NCI-H524 (cell line): Measurements from ENCODE around the gene KIF2C.
"Not testable (repeated sequence)": the region's sequence is repeated elsewhere in the genome, so short reads cannot be mapped to it uniquely, and the experiment has no call there.

ENCODE experiments used
- DNase-seq, 2 experiments: peaks; one replicate each; lab custom pipeline; 2025; lab: John Stamatoyannopoulos, UW

The KIF2C gene

GRCh38 chr1:44739307-44740178 is at the start of gene KIF2C:
KIF2C (plus strand) TSS chr1:44739837; CDS start chr1:44739933, 96 bp downstream.
- DNase-seq = peak; percentile 85 to 97

- DNase-seq = no peak
Observed at GRCh38 chr1:44693159-44693558, 46.5 kb upstream of the KIF2C start.

GRCh38 chr1:44693900-44694299 is 45.7 kb upstream of the KIF2C start:
- DNase-seq = no peak

GRCh38 chr1:44694863-44695478 is 44.7 kb upstream of the KIF2C start:
- no peak for DNase-seq

- no peak for DNase-seq
Observed at GRCh38 chr1:44695671-44696070, 44.0 kb upstream of the KIF2C start.

- no peak for DNase-seq
Observed at GRCh38 chr1:44696101-44696500, 43.5 kb upstream of the KIF2C start.

- no peak for DNase-seq
Observed at GRCh38 chr1:44696789-44697345, 42.8 kb upstream of the KIF2C start.

GRCh38 chr1:44698138-44698537 is 41.5 kb upstream of the KIF2C start:
- no peak for DNase-seq

GRCh38 chr1:44699375-44699774 is 40.3 kb upstream of the KIF2C start:
- not testable (repeated sequence) for DNase-seq

- DNase-seq = peak in 1 of 2 experiments; percentile 60
Observed at GRCh38 chr1:44700573-44700972, 39.1 kb upstream of the KIF2C start.

- no peak for DNase-seq
Observed at GRCh38 chr1:44701141-44701573, 38.5 kb upstream of the KIF2C start.

GRCh38 chr1:44705470-44705869 is 34.2 kb upstream of the KIF2C start:
- no peak for DNase-seq

- DNase-seq = peak in 1 of 2 experiments; percentile 41
Observed at GRCh38 chr1:44705938-44706337, 33.7 kb upstream of the KIF2C start.

- no peak for DNase-seq
Observed at GRCh38 chr1:44707112-44707881, 32.3 kb upstream of the KIF2C start.

GRCh38 chr1:44707959-44708831 is 31.4 kb upstream of the KIF2C start:
- no peak for DNase-seq

- DNase-seq = peak in 1 of 2 experiments; percentile 45
Observed at GRCh38 chr1:44713321-44713781, 26.3 kb upstream of the KIF2C start.

- DNase-seq = no peak
Observed at GRCh38 chr1:44714532-44714931, 25.1 kb upstream of the KIF2C start.

GRCh38 chr1:44714944-44715571 is 24.6 kb upstream of the KIF2C start:
- DNase-seq = peak; percentile 29 to 65

- DNase-seq = no peak
Observed at GRCh38 chr1:44717156-44717555, 22.5 kb upstream of the KIF2C start.

- DNase-seq = no peak
Observed at GRCh38 chr1:44717653-44718052, 22.0 kb upstream of the KIF2C start.

GRCh38 chr1:44718091-44718490 is 21.5 kb upstream of the KIF2C start:
- DNase-seq = no peak
